H1 (cell line): ENCODE measurements around the gene HEPACAM.

Source experiments
- CTCF ChIP-seq, 3 experiments: IDR thresholded peaks; 1 replicate in 2 of 3; 2 replicates in 1 of 3; pipeline versions ENCODE4 v1.5.1 to v1.6.1; 2011; ENCODE audit warnings: low read length in 3 of 3, mild to moderate bottlenecking in 3 of 3, inconsistent platforms in 2 of 3, low read depth in 1 of 3, moderate library complexity in 1 of 3; ENCODE audit not compliant: insufficient read depth in 1 of 3; ENCODE audit errors: control extremely low read depth in 1 of 3
- EP300 ChIP-seq, 2 experiments: IDR thresholded peaks; 1 replicate in 1 of 2; 2 replicates in 1 of 2; pipeline ENCODE4 v1.6.1; 2011 to 2012; ENCODE audit warnings: low read depth in 2 of 2, low read length in 2 of 2, mild to moderate bottlenecking in 2 of 2, borderline replicate concordance in 1 of 2, inconsistent platforms in 1 of 2, moderate library complexity in 1 of 2
- EZH2 ChIP-seq: fragments of 200-600 bp; sonication (generic); IDR thresholded peaks from 2 replicates; pipeline ENCODE4 v1.7.1; 2012; ENCODE audit warnings: low read depth, mild to moderate bottlenecking, moderate library complexity, low read length, inconsistent platforms; ENCODE audit not compliant: severe bottlenecking
- HDAC2 ChIP-seq, 2 experiments: fragments of 300-600 bp in 1 of 2; sonication (generic) in 1 of 2; IDR thresholded peaks; 2 replicates each; pipeline ENCODE4 v1.6.1; 2011 to 2012; ENCODE audit warnings: low read depth in 2 of 2, low read length in 2 of 2, mild to moderate bottlenecking in 2 of 2, moderate library complexity in 2 of 2, borderline replicate concordance in 1 of 2, inconsistent platforms in 1 of 2
- MAFK ChIP-seq: IDR thresholded peaks from 2 replicates; pipeline ENCODE4 v1.6.1; 2012; ENCODE audit warnings: low read depth, mild to moderate bottlenecking, improper control_type of control experiment, low read length
- POLR2AphosphoS5 ChIP-seq: IDR thresholded peaks from 2 replicates; pipeline ENCODE4 v1.6.1; 2011; ENCODE audit warnings: low read depth, low read length
- SIRT6 ChIP-seq: IDR thresholded peaks from one replicate; pipeline ENCODE4 v1.7.1; 2012; ENCODE audit warnings: low read length, inconsistent platforms
- SP1 ChIP-seq: IDR thresholded peaks from 2 replicates; pipeline ENCODE4 v1.6.1; 2011; ENCODE audit warnings: low read depth, low read length
- TF ChIP-seq, protein P1 (sequence below): IDR thresholded peaks from 2 replicates; pipeline ENCODE4 v1.6.1; 2011; ENCODE audit warnings: low read depth, mild to moderate bottlenecking, low read length; ENCODE audit not compliant: insufficient read depth

GRCh38 chr11:124882339-124883071 lies 53.3 kb downstream of the HEPACAM start:
- TF ChIP-seq, protein P1, sequence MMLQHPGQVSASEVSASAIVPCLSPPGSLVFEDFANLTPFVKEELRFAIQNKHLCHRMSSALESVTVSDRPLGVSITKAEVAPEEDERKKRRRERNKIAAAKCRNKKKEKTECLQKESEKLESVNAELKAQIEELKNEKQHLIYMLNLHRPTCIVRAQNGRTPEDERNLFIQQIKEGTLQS: no peak
- no peak for TF ChIP-seq SP1
- TF ChIP-seq EP300 (IDR thresholded peaks at IDR 0.05; ENCODE audit: borderline replicate concordance in 1 of 2, low read depth in 2 of 2, low read length in 2 of 2): no peak
- TF ChIP-seq SIRT6: no peak
- 0 out of 4 replicates have a peak, but pooled peaks of 1 of the 3 experiments have one; percentile 9 for TF ChIP-seq CTCF (IDR thresholded peaks at IDR 0.05; ENCODE audit: control extremely low read depth in 1 of 3, insufficient read depth in 1 of 3, low read depth in 1 of 3, low read length in 3 of 3)
- no peak for TF ChIP-seq HDAC2 (IDR thresholded peaks at IDR 0.05; ENCODE audit: borderline replicate concordance in 1 of 2, low read depth in 2 of 2, low read length in 2 of 2)
- TF ChIP-seq MAFK: no peak
- no peak for TF ChIP-seq POLR2AphosphoS5
- no peak for TF ChIP-seq EZH2
